OCI-LY1 (cell line): Measurements from ENCODE around the gene ZGRF1.

Experiments
- EZH2 ChIP-seq: fragments of 200-600 bp; sonication (generic), shearing (Covaris generic); IDR thresholded peaks from 2 replicates; pipeline ENCODE4 v1.8.0; 2017; ENCODE audit warnings: borderline replicate concordance, mixed run types, mild to moderate bottlenecking, antibody characterized with exemption, low read length, moderate library complexity, mixed read lengths
- TF ChIP-seq, protein P1 (sequence below): fragments of 200-600 bp; sonication (generic), shearing (Covaris generic); IDR thresholded peaks from 2 replicates; pipeline ENCODE4 v1.5.1; 2017; ENCODE audit warnings: mild to moderate bottlenecking, antibody characterized with exemption, low read length, moderate library complexity, mixed read lengths

DNA sequence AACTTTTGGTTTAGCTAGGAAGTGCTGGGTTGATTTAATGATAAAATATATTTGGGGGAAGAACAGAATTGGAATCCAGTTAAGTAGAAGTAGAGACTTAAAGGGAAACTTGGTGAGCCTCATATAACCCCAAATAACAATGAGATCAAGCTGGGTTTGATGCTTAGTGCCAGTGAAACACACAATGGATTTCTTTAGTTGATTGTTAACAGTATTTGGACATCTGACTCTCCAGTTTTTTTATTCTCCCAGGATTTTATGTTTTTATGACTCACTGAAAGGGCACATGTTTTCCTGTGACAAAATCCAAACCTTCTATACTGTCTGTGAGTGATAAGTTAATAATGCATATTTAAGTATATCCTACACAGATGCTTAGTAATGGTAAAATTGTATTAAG is 118.0 kb downstream of the ZGRF1 start:
- TF ChIP-seq, protein P1, sequence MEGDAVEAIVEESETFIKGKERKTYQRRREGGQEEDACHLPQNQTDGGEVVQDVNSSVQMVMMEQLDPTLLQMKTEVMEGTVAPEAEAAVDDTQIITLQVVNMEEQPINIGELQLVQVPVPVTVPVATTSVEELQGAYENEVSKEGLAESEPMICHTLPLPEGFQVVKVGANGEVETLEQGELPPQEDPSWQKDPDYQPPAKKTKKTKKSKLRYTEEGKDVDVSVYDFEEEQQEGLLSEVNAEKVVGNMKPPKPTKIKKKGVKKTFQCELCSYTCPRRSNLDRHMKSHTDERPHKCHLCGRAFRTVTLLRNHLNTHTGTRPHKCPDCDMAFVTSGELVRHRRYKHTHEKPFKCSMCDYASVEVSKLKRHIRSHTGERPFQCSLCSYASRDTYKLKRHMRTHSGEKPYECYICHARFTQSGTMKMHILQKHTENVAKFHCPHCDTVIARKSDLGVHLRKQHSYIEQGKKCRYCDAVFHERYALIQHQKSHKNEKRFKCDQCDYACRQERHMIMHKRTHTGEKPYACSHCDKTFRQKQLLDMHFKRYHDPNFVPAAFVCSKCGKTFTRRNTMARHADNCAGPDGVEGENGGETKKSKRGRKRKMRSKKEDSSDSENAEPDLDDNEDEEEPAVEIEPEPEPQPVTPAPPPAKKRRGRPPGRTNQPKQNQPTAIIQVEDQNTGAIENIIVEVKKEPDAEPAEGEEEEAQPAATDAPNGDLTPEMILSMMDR: no peak
- no peak for TF ChIP-seq EZH2
